GM12891 (cell line): ENCODE data around the gene FAHD1.

Experiments
- POLR2A ChIP-seq: IDR thresholded peaks from 2 replicates; pipeline ENCODE4 v1.6.1; 2011; ENCODE audit warnings: low read depth, low read length, control low read depth
- POLR2AphosphoS5 ChIP-seq: IDR thresholded peaks from 2 replicates; pipeline ENCODE4 v1.6.1; 2011; ENCODE audit warnings: low read depth, low read length, control low read depth
- SPI1 ChIP-seq: IDR thresholded peaks from 2 replicates; pipeline ENCODE4 v1.6.1; 2011; ENCODE audit warnings: low read depth, low read length, control low read depth
- TAF1 ChIP-seq: IDR thresholded peaks from 2 replicates; pipeline ENCODE4 v1.6.1; 2011; ENCODE audit warnings: low read depth, low read length, control low read depth

DNA sequence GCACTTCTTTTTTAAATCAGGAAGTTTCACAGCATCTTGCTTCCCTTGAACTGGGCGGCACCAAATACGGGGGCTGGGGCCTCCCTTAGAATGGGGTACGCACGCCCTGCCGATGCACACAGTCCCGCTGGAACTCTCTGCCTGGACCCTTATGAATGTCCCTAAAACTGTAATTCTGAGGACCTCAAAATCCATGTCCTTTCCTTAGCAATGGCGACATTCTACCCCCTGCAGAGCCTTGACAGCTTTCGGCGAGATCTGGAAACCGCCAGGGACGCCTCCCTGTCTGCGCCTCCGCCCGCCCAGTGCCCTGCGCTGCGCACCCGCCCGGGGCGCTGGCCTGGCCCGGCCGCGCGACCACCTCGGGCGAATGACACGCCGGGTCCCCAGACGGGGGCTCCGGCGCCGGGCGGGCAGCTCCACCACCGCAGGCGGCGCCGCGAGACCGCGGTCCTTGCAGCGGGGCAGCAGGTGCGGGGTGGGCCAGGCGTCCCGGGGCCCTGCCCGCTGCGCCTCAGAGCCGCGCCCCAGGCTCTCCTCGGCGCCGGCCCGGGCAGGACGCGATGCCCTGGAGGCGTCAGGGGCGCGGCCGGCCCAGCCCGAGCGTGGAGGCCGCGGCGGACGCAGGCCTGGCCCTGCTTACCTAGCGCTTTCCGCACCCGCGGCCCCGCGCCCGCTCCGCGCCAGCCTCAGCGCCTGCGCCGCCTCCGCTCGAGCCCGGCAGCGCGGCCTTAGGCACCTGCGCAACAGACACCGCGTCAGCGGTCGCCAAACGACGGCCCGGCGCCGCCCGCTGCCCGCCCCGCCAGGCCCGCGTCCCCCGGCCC lies 929 bp upstream of the FAHD1 start:
- TF ChIP-seq SPI1 (no peak), POLR2A (no peak), TAF1 (no peak), POLR2AphosphoS5 (no peak)
